Stimulated activated naive B cell treated with anti-CD40 and anti-IgM and Interleukin-4, amounts not matched to agents 10 μg/mL and 1 μg/mL and 100 μg/mL, for 72 hours (primary cell): Measurements from ENCODE around the gene SPDYE6.
"Not testable (repeated sequence)": the region's sequence is repeated elsewhere in the genome, so short reads cannot be mapped to it uniquely, and the experiment has no call there.

Experiments
- ATAC-seq, 2 donors: fragments of 150-1000 bp; cut with Tn5 transposase; replicated peaks; 2 replicates each; pipeline ENCODE4 v1.10.0; 2021; ENCODE audit warnings: moderate library complexity in 1 of 2
- DNase-seq: peaks from one replicate; pipeline ENCODE4 v3.0.0; 2021
- H3K27ac Mint-ChIP-seq: one replicate; pipeline ENCODE4 v1.8.0; 2022; ENCODE audit warnings: mild to moderate bottlenecking, mixed read lengths
- H3K27me3 Mint-ChIP-seq, 2 donors: one replicate each; pipeline ENCODE4 v1.8.0; 2022; ENCODE audit warnings: mixed read lengths in 2 of 2
- H3K36me3 Mint-ChIP-seq, 2 donors: one replicate each; pipeline ENCODE4 v1.8.0; 2022; ENCODE audit warnings: mixed read lengths in 2 of 2, mild to moderate bottlenecking in 1 of 2
- H3K4me1 Mint-ChIP-seq, 2 donors: one replicate each; pipeline ENCODE4 v1.8.0; 2022; ENCODE audit warnings: mixed read lengths in 2 of 2, mild to moderate bottlenecking in 1 of 2
- H3K4me3 Mint-ChIP-seq, 2 donors: one replicate each; pipeline ENCODE4 v1.8.0; 2022; ENCODE audit warnings: mild to moderate bottlenecking in 2 of 2, mixed read lengths in 2 of 2, moderate library complexity in 1 of 2
- H3K9me3 Mint-ChIP-seq, 2 donors: one replicate each; pipeline ENCODE4 v1.8.0; 2022; ENCODE audit warnings: mixed read lengths in 2 of 2, mild to moderate bottlenecking in 1 of 2

SPDYE6 gene

GRCh38 chr7:102317231-102318059, 38.8 kb downstream of the SPDYE6 start:
- no peak overlapping the region for H3K4me3 Mint-ChIP-seq
- H3K27ac Mint-ChIP-seq = peak overlapping the region; percentile 44
- no peaks in the 10 kb centered on the region for H3K27me3 Mint-ChIP-seq
- ATAC-seq (peak; percentile 49 to 50), DNase-seq (no peak)
- peaks cover 11 to 24% of the 10 kb centered on the region in 2 donors for H3K4me1 Mint-ChIP-seq
- H3K36me3 Mint-ChIP-seq = peaks cover 49 to 58% of the 10 kb centered on the region in 2 donors
- no peaks in the 10 kb centered on the region for H3K9me3 Mint-ChIP-seq

DNA sequence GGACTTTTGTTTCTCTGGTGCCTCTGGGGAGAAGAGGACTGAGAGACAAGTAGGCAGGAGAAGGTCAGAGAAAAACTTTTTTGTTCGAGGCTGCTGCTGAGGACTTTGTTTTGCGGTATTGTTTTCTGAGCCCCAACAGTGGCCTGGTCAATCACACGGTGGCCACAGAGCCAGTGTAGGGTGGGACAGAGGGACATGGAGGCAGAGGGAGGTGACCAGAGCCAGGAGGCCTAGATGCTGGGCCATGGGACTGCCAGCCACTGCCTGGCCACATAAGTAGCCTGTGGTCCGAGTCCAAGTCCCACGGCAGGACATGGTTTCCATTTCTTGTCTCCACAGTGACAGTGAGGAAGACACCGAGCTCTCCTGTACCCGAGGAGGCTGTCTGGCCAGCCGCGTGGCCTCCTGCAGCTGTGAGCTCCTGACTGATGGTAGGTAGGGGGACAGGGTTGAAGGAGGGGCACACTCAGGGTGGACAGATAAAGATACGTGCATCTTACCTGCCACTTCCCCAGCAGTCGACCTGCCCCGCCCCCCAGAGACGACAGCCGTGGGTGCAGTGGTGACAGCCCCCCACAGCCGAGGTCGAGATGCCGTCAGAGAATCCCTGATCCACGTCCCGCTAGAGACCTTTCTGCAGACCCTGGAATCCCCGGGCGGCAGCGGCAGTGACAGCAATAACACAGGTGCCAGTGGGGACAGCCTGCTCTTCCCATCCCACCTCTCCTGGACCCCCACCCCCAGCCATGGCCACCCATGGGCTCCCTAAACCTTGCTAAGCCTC, 42.1 kb downstream of the SPDYE6 start:
- no peaks in the 10 kb centered on the region for H3K27me3 Mint-ChIP-seq
- no peak for DNase-seq
- H3K4me1 Mint-ChIP-seq = peaks cover 17 to 43% of the 10 kb centered on the region in 2 donors
- H3K36me3 Mint-ChIP-seq = peaks cover 44 to 53% of the 10 kb centered on the region in 2 donors
- no peak overlapping the region for H3K4me3 Mint-ChIP-seq
- no peak overlapping the region for H3K27ac Mint-ChIP-seq
- no peak for ATAC-seq
- no peaks in the 10 kb centered on the region for H3K9me3 Mint-ChIP-seq

- ATAC-seq (no peak), DNase-seq (no peak)
- H3K27me3 Mint-ChIP-seq = no peaks in the 10 kb centered on the region
- H3K9me3 Mint-ChIP-seq = no peaks in the 10 kb centered on the region
- peaks cover 47 to 53% of the 10 kb centered on the region in 2 donors for H3K36me3 Mint-ChIP-seq
- H3K4me3 Mint-ChIP-seq = peak overlapping the region in 1 of 2 donors; percentile 25
- peak overlapping the region; percentile 73 for H3K27ac Mint-ChIP-seq
- peaks cover 23 to 47% of the 10 kb centered on the region in 2 donors for H3K4me1 Mint-ChIP-seq
Observed at GRCh38 chr7:102312317-102312716, 43.9 kb downstream of the SPDYE6 start.

DNA sequence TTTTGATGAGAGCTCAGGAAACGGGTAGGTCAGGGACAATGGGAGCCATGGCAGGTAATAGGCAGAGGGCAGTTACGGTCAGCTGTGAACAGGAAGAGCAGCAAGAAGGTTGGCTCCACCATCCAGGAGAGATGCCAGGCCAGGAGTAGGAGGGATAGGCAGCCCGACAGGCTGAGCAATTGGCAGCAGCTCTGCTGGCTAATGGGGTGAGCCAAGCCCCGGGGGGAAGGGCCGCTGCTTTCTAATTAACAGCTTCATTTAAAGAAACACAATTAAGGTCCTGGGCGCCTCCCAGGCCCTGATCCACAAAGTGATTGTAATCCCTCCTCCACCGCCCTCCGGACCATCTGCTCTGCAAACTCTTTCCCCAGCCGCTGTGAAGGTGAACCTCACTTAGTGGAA, 45.8 kb downstream of the SPDYE6 start:
- DNase-seq (no peak), ATAC-seq (no peak)
- Mint-ChIP-seq H3K27ac (no peak overlapping the region), H3K4me3 (no peak overlapping the region), H3K9me3 (no peaks in the 10 kb centered on the region), H3K36me3 (peaks cover 43 to 49% of the 10 kb centered on the region in 2 donors), H3K27me3 (no peaks in the 10 kb centered on the region), H3K4me1 (peaks cover 28 to 62% of the 10 kb centered on the region in 2 donors)

DNA sequence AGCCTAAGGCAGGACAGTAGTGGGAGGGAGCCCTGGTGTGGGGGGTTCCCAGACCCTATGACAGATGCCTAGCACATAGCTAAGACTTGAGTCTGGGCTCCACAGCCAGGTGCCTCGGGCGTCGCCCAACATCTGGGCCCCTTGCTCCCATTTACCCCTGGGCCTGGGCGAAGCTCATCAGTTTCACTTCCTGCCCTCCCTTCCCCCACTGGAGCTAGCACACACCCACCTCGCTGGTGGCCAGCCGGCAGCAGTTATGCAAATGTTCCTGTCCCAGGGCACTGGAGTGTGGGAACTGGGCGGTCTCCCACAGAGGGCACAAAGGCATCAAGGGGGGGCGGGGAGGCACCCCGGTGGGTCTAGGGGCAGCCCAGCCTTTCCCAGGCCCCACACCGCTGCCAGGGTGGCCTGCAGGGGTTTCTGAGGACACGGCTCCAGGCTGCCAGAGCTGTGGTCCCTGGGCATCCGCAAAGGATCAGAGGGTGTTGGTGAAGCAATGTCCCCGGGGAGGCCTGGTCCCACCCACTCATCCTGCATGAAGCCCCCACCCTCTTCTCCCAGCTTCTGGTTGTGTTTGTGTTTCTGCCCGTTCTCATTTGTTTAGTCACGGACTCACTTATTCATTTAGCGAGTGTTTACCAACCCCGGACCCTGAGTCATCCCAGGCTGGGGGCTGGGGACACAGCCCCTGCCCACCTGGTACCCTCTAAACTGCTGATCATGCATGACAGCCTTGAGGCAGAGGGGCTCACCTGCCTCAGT, 49.1 kb downstream of the SPDYE6 start:
- peak; percentile 80 to 84 for ATAC-seq
- H3K4me3 Mint-ChIP-seq = peak overlapping the region; percentile 60 to 74
- peak; percentile 79 for DNase-seq
- peaks cover 46 to 88% of the 10 kb centered on the region in 2 donors for H3K4me1 Mint-ChIP-seq
- H3K27me3 Mint-ChIP-seq = no peaks in the 10 kb centered on the region
- H3K9me3 Mint-ChIP-seq = no peaks in the 10 kb centered on the region
- H3K36me3 Mint-ChIP-seq = peaks cover 34 to 49% of the 10 kb centered on the region in 2 donors
- H3K27ac Mint-ChIP-seq = peak overlapping the region; percentile 91

DNA sequence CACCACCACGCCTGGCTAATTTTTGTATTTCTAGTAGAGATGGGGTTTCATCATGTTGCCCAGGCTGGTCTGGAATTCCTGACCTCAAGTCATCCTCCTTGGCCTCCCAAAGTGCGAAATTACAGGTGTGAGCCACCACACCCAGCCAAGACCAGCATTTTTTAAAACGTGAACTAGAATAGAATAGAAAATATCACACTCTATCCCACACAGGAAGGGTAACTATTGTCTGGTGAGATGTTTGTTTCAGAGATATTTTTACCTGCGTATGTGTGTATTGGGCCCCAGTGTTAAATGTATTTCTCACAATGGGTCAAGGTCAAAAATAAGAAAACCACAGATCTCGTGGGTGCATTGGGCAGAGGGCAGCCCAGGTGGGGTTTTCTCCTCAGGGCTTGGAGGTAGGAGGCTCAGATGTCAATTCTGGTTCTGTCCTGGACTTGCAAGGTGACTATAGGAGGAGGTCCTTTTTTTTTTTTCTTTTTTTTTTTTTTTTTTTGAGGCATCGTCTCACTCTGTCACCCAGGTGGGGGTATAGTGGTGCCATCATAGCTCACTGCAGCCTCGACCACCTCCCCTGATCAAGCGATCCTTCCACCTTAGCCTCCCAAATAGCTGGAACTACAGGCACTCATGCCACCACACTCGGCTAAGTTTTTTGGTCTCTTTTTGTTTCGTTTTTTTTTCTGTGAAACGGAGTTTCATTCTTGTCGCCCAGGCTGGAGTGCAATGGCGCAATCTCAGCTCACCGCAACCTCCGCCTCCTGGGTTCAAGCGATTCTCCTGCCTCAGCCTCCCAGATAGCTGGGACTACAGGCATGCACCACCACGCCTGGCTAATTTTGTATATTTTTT, 50.6 kb downstream of the SPDYE6 start:
- Mint-ChIP-seq H3K4me1 (peaks cover 40 to 73% of the 10 kb centered on the region in 2 donors), H3K27me3 (no peaks in the 10 kb centered on the region), H3K27ac (peak overlapping the region; percentile 56), H3K9me3 (no peaks in the 10 kb centered on the region), H3K4me3 (peak overlapping the region; percentile 44 to 46), H3K36me3 (peaks cover 29 to 48% of the 10 kb centered on the region in 2 donors)
- ATAC-seq (peak; percentile 26 to 44), DNase-seq (no peak)

- Mint-ChIP-seq H3K27me3 (no peaks in the 10 kb centered on the region), H3K4me3 (no peak overlapping the region), H3K4me1 (peaks cover 37 to 67% of the 10 kb centered on the region in 2 donors), H3K27ac (no peak overlapping the region), H3K9me3 (no peaks in the 10 kb centered on the region), H3K36me3 (peaks cover 27 to 46% of the 10 kb centered on the region in 2 donors)
- DNase-seq (no peak), ATAC-seq (no peak)
Observed at GRCh38 chr7:102304668-102305067, 51.6 kb downstream of the SPDYE6 start.

DNA sequence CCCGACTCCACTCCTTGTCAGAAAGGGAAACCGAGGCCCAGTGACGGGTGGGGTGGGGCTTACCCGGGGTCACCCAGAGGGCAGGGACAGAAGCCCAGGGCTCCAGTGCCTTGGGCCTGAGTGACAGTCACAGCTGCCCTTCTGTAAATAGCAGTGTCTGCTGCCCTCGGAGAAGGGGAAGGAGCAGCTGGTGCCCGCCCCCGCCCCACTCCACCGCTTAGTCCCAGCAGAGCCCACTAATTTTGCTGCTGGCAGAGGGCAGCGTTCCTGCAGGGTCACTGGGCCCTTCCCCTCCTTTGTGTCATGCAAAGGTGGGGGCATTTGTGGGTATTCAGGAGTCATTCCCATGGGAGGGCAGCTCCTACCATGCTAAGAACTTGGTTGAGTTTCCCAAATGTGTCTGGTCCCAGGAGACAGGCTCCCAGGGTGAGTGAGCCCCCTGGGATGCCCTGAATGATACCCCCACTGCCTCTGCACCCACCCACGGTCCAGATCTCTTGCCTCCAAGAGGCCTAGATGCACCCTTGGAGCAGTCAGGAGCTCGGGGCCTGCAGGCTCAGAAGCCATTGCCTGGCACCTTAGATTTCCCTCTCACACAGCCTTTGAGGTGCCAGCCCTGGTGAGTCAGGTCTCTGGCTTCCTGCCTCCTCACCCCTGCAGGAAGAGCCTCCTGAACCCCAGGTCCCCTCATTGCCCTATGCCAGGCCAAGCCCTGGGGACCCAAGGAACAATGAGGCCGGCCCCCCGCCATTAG, 52.4 kb downstream of the SPDYE6 start:
- DNase-seq (no peak), ATAC-seq (no peak)
- Mint-ChIP-seq H3K27me3 (no peaks in the 10 kb centered on the region), H3K4me3 (peak overlapping the region in 1 of 2 donors; percentile 33), H3K27ac (peak overlapping the region; percentile 70), H3K4me1 (peaks cover 37 to 67% of the 10 kb centered on the region in 2 donors), H3K36me3 (peaks cover 22 to 41% of the 10 kb centered on the region in 2 donors), H3K9me3 (no peaks in the 10 kb centered on the region)

- no peak overlapping the region for H3K4me3 Mint-ChIP-seq
- DNase-seq (no peak), ATAC-seq (no peak)
- H3K9me3 Mint-ChIP-seq = no peaks in the 10 kb centered on the region
- no peaks in the 10 kb centered on the region for H3K27me3 Mint-ChIP-seq
- H3K4me1 Mint-ChIP-seq = peaks cover 39 to 62% of the 10 kb centered on the region in 2 donors
- no peak overlapping the region for H3K27ac Mint-ChIP-seq
- peaks cover 19 to 42% of the 10 kb centered on the region in 2 donors for H3K36me3 Mint-ChIP-seq
Observed at GRCh38 chr7:102302025-102302424, 54.2 kb downstream of the SPDYE6 start.

DNA sequence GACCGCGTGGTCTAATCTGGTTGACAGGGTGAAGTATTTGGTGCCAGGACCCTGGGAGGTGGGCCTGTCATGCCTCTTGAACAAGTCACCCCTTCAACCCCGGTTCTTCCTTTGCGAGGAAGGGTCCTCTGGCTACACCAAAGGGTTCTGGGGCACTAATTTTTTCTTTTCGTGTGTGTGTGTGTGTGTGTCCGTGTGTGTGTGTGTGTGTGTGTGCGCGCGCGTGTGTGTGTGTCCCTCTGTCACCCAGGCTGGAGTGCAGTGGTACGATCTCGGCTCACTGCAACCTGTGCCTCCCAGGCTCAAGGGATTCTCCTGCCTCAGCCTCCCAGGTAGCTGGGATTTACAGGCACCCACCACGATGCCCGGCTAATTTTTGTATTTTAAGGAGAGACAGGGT, 54.9 kb downstream of the SPDYE6 start:
- H3K4me3 Mint-ChIP-seq, H3K9me3 Mint-ChIP-seq, ATAC-seq, H3K27me3 Mint-ChIP-seq, H3K27ac Mint-ChIP-seq, DNase-seq: not testable (repeated sequence)
- Mint-ChIP-seq H3K36me3 (peaks cover 19 to 42% of the 10 kb centered on the region in 2 donors), H3K4me1 (peaks cover 38 to 59% of the 10 kb centered on the region in 2 donors)

DNA sequence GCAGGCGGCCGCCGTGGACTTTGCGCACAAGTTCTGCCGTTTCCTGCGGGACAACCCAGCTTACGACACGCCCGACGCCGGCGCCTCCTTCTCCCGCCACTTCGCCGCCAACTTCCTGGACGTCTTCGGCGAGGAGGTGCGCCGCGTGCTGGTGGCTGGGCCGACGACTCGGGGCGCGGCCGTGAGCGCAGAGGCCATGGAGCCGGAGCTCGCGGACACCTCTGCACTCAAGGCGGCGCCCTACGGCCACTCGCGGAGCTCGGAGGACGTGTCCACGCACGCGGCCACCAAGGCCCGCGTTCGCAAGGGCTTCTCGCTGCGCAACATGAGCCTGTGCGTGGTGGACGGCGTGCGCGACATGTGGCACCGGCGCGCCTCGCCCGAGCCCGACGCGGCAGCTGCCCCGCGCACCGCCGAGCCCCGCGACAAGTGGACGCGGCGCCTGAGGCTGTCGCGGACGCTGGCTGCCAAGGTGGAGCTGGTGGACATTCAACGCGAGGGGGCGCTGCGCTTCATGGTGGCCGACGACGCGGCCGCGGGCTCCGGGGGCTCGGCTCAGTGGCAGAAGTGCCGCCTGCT, 55.5 kb downstream of the SPDYE6 start:
- Mint-ChIP-seq H3K27ac (no peak overlapping the region), H3K27me3 (no peaks in the 10 kb centered on the region), H3K4me3 (no peak overlapping the region), H3K9me3 (no peaks in the 10 kb centered on the region), H3K4me1 (peaks cover 41 to 59% of the 10 kb centered on the region in 2 donors), H3K36me3 (peaks cover 20 to 48% of the 10 kb centered on the region in 2 donors)
- no peak for DNase-seq
- ATAC-seq = no peak

DNA sequence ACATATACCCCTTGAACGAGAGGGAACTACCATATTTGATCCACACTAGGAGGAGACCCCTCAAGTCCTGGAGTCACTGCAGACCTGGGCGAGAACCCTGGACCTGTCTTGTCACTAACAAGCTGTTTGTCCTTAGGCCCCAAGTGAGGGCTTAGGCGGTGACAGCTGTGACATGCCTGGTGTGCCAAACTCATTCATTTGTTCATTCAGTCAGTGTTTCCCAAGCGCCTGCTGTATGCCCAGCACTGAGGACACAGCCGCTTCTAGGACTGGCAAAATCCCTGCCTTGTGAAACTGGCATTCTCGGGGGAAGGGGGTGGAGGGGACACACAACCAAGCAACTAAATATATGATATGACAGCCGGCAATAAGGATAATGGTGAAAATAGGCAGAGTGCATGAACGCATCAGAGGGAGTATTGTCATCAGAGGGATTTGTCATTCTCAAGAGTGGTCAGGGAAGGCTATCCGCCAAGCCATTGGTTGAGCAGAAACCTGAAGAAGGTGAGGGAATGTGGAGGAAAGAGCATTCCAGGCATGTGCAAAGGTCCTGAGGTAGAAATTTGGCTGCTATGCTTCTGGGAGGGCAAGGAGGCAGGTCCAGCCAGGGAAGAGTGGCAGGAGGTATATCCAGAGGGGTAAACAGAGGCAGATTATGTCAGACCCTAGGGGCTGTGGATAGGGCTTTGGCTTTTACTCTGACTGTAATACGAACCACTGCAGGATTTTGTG, 58.6 kb downstream of the SPDYE6 start:
- no peak overlapping the region for H3K4me3 Mint-ChIP-seq
- peaks cover 42 to 55% of the 10 kb centered on the region in 2 donors for H3K4me1 Mint-ChIP-seq
- ATAC-seq = no peak
- peaks cover 18 to 42% of the 10 kb centered on the region in 2 donors for H3K36me3 Mint-ChIP-seq
- no peak for DNase-seq
- no peaks in the 10 kb centered on the region for H3K9me3 Mint-ChIP-seq
- no peak overlapping the region for H3K27ac Mint-ChIP-seq
- H3K27me3 Mint-ChIP-seq = no peaks in the 10 kb centered on the region
